Esophagus muscularis mucosa (tissue), 3 donors: Measurements from ENCODE around the gene PTH2R.

ENCODE experiments used
- POLR2A ChIP-seq: fragments of 450-650 bp; IDR thresholded peaks from one replicate; pipeline ENCODE4 v1.6.1; 2017; ENCODE audit warnings: antibody characterized with exemption, moderate library complexity, mild to moderate bottlenecking, low read depth
- TF ChIP-seq, protein P1 (sequence below), 3 experiments: fragments of 200-600 bp in 2 of 3; fragments of 450-650 bp in 1 of 3; sonication (generic) in 2 of 3; IDR thresholded peaks; one replicate each; pipeline ENCODE4 v1.5.1; 2017 to 2019; ENCODE audit warnings: antibody characterized with exemption in 3 of 3, mild to moderate bottlenecking in 2 of 3, moderate library complexity in 1 of 3

DNA sequence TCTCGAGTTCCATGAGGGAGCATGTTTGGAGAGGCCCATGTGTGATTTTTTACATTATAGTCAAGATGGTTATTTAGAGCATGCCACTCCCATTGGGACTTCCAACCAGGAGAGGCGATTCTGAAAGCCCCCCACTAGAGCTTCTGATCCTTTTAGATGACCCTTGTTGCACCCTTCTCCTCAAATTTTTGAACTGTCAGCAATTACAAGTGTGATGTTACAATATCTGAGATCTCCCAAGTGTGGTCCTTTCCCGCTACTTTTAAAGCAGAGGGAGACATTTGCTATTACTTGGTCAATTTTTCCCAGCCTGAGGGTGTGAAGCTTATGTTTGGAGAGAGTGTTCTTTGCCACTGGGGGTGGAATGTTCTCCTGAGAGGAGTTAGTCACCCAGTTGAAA lies 16.7 kb upstream of the PTH2R start:
- no peak for TF ChIP-seq POLR2A
- TF ChIP-seq, protein P1, sequence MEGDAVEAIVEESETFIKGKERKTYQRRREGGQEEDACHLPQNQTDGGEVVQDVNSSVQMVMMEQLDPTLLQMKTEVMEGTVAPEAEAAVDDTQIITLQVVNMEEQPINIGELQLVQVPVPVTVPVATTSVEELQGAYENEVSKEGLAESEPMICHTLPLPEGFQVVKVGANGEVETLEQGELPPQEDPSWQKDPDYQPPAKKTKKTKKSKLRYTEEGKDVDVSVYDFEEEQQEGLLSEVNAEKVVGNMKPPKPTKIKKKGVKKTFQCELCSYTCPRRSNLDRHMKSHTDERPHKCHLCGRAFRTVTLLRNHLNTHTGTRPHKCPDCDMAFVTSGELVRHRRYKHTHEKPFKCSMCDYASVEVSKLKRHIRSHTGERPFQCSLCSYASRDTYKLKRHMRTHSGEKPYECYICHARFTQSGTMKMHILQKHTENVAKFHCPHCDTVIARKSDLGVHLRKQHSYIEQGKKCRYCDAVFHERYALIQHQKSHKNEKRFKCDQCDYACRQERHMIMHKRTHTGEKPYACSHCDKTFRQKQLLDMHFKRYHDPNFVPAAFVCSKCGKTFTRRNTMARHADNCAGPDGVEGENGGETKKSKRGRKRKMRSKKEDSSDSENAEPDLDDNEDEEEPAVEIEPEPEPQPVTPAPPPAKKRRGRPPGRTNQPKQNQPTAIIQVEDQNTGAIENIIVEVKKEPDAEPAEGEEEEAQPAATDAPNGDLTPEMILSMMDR (IDR thresholded peaks at IDR 0.05) = no peak
